Measurements from ENCODE around the gene DICER1.

DNA sequence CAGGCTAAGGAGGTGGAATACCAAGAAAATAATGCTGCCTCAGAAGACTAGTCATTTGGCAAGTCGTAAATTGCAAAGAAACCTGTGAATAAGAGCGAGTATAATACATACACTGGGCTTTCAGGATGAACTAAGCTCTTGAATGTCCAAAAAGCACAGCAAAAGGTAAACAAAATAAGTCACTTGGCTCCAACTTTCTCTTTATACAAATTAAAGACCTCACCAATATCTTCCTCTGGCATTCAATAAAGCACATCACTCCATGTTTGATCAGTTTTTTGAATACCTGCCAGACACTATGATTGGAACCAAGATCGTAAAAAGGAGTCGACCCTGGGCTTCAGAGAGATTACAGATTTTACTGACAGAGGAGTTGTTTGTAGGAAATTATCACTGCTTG lies 3.5 kb downstream of the DICER1 start:
- TF ChIP-seq, protein P1, sequence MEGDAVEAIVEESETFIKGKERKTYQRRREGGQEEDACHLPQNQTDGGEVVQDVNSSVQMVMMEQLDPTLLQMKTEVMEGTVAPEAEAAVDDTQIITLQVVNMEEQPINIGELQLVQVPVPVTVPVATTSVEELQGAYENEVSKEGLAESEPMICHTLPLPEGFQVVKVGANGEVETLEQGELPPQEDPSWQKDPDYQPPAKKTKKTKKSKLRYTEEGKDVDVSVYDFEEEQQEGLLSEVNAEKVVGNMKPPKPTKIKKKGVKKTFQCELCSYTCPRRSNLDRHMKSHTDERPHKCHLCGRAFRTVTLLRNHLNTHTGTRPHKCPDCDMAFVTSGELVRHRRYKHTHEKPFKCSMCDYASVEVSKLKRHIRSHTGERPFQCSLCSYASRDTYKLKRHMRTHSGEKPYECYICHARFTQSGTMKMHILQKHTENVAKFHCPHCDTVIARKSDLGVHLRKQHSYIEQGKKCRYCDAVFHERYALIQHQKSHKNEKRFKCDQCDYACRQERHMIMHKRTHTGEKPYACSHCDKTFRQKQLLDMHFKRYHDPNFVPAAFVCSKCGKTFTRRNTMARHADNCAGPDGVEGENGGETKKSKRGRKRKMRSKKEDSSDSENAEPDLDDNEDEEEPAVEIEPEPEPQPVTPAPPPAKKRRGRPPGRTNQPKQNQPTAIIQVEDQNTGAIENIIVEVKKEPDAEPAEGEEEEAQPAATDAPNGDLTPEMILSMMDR (IDR thresholded peaks at IDR 0.05), result no peak
- no peak for TF ChIP-seq POLR2A (IDR thresholded peaks at IDR 0.05)

All from Peyer's patch (tissue), 4 donors.